PC-3 (cell line): ENCODE data around the gene SYCP2L.

Source experiments
- CTCF ChIP-seq: fragments of 300-600 bp; sonication (generic); conservative IDR thresholded peaks from 2 replicates; pipeline ENCODE4 v1.5.1; 2017; ENCODE audit warnings: antibody characterized with exemption, low read depth, mild to moderate bottlenecking, low read length
- EZH2 ChIP-seq: fragments of 300-600 bp; sonication (generic); IDR thresholded peaks from one replicate; pipeline ENCODE4 v1.6.1; 2017; ENCODE audit warnings: antibody characterized with exemption, mild to moderate bottlenecking, low read length; ENCODE audit not compliant: unreplicated experiment

GRCh38 chr6:10861086-10861485 lies 25.8 kb upstream of the SYCP2L start:
- TF ChIP-seq EZH2 (no peak), CTCF (no peak)
